Fibroblast of mammary gland (primary cell): Measurements from ENCODE around the gene CALML4.

Experiments used
- DNase-seq: peaks from one replicate; pipeline ENCODE4 v3.0.0-alpha.2; 2010; ENCODE audit warnings: low read depth
- H3K4me3 ChIP-seq: 2 replicates; pipeline ENCODE4 v1.5.1; 2011; ENCODE audit warnings: low read depth, mild to moderate bottlenecking, low read length, moderate library complexity; ENCODE audit not compliant: control insufficient read depth
- TF ChIP-seq, protein P1 (sequence below): conservative IDR thresholded peaks from 2 replicates; pipeline ENCODE4 v1.5.1; 2011; ENCODE audit warnings: low read depth, low read length, inconsistent platforms; ENCODE audit not compliant: control insufficient read depth, insufficient read depth

CALML4 gene, protein sequence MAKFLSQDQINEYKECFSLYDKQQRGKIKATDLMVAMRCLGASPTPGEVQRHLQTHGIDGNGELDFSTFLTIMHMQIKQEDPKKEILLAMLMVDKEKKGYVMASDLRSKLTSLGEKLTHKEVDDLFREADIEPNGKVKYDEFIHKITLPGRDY

DNA sequence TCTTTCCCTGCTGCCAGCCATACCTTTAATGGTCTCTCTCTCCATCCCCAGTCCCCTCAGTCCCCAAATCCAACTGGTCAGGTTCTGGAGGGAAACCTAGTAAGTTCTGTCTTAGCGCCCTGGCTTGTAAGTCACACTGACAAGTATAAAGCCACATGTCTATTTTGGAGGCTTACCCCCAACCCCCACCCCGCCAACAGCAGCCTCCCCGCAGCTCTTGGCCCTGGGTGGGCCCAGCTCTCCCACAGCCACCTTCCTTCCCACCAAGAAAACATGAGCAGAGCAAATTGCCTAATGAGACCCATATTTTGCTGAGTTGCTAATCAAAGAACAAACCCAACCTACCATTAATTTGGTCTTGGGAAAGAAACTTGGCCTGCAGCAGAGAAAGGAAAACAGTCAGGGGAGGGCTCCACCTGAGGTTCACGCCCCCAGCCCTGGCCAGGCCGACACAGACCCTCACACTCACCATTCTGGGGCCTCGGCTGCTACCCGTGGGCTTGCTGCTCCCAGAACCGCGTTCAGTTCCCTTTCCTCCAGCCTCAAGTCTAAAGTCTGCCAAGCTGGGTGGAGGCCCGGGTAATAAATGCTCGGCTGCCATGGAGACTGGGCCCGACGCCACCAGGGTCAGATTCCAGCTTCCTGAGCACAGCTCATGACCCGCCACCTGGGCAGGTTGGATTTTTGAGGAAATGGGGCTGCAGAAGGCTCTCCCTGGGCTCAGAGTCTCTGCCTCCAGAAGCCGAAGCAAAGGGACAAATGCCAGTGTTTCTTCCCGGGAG is at the start of gene CALML4:
Gene CALML4, minus strand, starts transcription at position 557 of the 782 bp plus-strand sequence. Its CDS starts 85 bp downstream, at position 472.
- TF ChIP-seq, protein P1, sequence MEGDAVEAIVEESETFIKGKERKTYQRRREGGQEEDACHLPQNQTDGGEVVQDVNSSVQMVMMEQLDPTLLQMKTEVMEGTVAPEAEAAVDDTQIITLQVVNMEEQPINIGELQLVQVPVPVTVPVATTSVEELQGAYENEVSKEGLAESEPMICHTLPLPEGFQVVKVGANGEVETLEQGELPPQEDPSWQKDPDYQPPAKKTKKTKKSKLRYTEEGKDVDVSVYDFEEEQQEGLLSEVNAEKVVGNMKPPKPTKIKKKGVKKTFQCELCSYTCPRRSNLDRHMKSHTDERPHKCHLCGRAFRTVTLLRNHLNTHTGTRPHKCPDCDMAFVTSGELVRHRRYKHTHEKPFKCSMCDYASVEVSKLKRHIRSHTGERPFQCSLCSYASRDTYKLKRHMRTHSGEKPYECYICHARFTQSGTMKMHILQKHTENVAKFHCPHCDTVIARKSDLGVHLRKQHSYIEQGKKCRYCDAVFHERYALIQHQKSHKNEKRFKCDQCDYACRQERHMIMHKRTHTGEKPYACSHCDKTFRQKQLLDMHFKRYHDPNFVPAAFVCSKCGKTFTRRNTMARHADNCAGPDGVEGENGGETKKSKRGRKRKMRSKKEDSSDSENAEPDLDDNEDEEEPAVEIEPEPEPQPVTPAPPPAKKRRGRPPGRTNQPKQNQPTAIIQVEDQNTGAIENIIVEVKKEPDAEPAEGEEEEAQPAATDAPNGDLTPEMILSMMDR = no peak
- H3K4me3 ChIP-seq = no peak within 1 kb of the TSS
- peak; percentile 35 for DNase-seq

DNA sequence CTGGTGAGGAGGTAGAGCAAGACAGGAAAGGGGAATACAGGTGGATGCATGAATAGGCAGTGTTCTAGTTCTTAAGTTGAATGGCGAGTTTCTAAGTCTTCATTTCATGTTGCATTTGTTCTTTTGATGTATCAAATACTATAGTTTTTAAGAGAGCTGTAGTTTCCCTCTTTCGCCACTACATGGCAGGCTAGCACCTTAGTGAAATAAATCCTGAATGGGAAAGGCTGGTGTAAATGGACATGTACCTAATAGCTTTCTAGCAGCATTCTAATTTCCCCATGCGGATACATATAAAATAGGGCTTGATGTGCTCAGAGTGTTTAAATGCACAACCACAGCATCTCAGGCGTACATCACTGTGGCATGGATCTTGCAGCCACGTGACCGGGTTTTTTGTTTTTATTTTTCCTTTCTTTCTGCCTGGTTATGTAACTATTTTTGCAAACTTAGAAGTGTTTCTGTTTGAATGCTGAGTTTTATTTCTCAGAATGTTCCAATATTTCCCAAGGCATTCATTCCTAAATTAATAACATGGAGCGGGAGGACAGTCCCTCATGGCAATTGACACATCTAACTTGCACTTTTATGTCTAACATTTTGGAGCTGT is 47.9 kb upstream of the CALML4 start:
- peak; percentile 87 for DNase-seq
- TF ChIP-seq, protein P1 = peak; percentile 94

DNA sequence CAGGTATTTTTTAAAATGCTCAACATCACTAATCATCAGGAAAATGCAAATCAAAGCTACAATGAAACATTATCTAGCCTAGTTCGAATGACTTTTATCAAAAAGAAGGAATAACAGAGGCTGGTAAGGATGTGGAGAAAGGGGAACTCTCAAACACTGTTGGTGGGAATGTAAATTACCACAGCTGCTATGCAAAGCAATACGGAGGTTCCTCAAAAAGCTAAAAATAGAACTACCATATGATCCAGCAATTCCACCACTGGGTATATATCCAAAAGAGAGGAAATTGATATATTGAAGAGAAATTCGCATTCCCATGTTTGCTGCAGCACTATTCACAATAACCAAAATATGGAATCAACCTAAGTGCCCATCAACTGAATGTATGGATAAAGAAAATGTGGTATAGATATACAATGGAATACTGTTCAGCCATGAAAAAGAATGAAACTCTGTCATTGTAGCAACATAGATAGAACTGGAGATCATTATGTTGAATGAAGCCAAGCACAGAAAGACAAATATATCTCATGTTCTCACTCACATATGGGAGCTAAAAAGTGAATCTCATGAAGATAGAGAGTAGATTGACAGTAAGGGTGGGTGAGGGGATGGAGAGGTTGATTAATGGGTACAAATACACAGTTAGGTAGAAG is 44.1 kb upstream of the CALML4 start:
- H3K4me3 ChIP-seq = no peak overlapping the region
- TF ChIP-seq, protein P1 = no peak
- DNase-seq = no peak

More for the DNA sequence above, 47.9 kb upstream of the CALML4 start:
- H3K4me3 ChIP-seq = no peak overlapping the region

DNA sequence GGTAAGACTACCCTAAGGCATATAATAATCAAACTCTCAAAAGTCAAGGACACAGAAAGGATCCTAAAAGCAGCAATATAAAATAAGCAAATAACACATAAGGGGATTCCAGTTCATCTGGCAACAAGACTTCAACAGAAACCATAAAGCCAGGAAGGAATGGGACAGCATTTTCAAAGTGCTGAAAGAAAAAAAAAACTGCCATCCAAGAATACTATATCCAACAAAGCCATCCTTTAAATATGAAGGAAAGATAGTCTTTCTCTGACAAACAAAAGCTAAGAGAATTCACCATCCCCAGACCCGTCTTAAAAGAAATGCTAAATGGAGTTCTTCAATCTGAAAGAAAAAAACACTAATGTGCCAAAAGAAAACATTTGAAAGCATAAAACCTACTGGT is 39.1 kb upstream of the CALML4 start:
- no peak for DNase-seq
- TF ChIP-seq, protein P1 = no peak
- H3K4me3 ChIP-seq = no peak overlapping the region

DNA sequence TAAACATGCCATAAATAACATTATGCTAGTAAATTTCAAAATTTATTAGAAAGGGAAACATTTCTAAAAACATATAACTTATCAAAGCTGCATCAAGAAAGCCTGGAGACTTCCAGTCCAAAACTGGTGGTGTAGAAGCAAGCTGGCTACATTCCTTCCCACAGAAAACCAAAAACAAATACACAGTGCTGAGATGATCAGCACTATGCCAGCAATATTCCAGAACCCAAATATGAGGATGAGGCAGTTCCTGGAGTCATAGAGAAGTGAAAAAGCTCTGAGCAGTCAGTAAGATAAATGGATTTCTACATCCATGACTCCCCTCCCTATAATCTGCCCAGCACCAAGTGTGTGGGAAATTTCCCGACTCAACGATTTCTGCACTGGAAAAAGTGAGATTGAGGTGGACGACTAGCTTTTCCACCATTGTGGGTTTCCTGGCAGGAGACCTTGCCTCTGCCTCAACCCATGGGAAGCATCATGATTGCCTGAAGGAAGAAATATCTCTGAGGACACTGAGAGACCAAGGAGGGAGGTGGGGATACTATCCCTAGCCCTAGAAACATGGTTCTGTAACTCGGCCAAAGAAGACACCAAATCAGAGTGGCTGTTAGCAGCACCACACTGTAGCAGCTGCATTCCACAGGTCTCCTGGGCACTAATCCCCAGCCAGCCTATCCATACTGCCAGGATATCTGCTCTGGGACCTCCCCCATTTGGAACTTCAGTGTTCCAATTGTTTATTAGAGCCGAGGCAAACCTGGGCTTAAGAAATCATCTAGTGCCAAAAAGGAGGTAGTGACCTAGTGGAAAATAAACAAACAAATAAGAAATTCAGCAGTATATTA is 36.2 kb upstream of the CALML4 start:
- no peak overlapping the region for H3K4me3 ChIP-seq
- DNase-seq = no peak
- TF ChIP-seq, protein P1 = no peak

DNA sequence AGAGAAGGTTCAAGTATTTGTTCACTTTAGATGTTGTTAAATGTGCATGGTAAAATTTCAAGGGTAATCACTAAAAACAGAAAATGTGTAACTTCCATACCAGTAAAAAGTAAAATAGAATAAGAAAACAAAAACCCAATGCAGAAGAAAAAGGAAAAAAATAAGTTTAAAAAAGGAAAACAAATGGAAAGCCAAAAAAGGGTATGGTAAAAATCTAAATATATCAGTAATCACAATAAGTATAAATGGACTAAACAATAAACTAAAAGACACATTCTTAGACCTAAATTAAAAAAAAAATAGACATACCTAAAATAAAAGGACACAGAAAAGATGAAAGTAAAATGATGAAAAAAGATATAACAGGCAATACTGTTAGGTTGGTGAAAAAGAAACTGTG is 33.9 kb upstream of the CALML4 start:
- no peak overlapping the region for H3K4me3 ChIP-seq
- TF ChIP-seq, protein P1 = no peak
- DNase-seq = no peak
